ENCODE data around the gene USP6NL.

USP6NL gene

GRCh38 chr10:11446864-11447263 is 164.6 kb downstream of the USP6NL start:
- no peak for DNase-seq (ENCODE audit: low spot score)
- no peak for TF ChIP-seq CTCF (IDR thresholded peaks at IDR 0.05; ENCODE audit: extremely low read depth, missing control alignments)

- TF ChIP-seq CTCF (IDR thresholded peaks at IDR 0.05; ENCODE audit: extremely low read depth, missing control alignments), result no peak
- no peak for DNase-seq (ENCODE audit: low spot score)
Measured at GRCh38 chr10:11446133-11446532, 165.3 kb downstream of the USP6NL start.

- TF ChIP-seq CTCF (IDR thresholded peaks at IDR 0.05; ENCODE audit: extremely low read depth, missing control alignments), result no peak
- no peak for DNase-seq (ENCODE audit: low spot score)
Measured at GRCh38 chr10:11444531-11445228, 166.8 kb downstream of the USP6NL start.

- DNase-seq (ENCODE audit: low spot score), result no peak
- TF ChIP-seq CTCF (IDR thresholded peaks at IDR 0.05; ENCODE audit: extremely low read depth, missing control alignments), result no peak
Measured at GRCh38 chr10:11444155-11444530, 167.3 kb downstream of the USP6NL start.

GRCh38 chr10:11443468-11444154 is 167.8 kb downstream of the USP6NL start:
- DNase-seq (ENCODE audit: low spot score), result no peak
- no peak for TF ChIP-seq CTCF (IDR thresholded peaks at IDR 0.05; ENCODE audit: extremely low read depth, missing control alignments)

- peak; percentile 54 for DNase-seq (ENCODE audit: low spot score)
- TF ChIP-seq CTCF (IDR thresholded peaks at IDR 0.05; ENCODE audit: extremely low read depth, missing control alignments), result no peak
Measured at GRCh38 chr10:11442001-11442773, 169.3 kb downstream of the USP6NL start.

GRCh38 chr10:11441151-11441535 is 170.3 kb downstream of the USP6NL start:
- TF ChIP-seq CTCF (IDR thresholded peaks at IDR 0.05; ENCODE audit: extremely low read depth, missing control alignments), result no peak
- DNase-seq (ENCODE audit: low spot score), result no peak
